ENCODE measurements around the gene ABCA1. TPM values are rescaled to one million over a fixed set of nuclear protein-coding genes. Genes with fewer than 3 reads are reported as not detected.

ABCA1 gene
- total RNA-seq, 4 donors from 2014 or later, result 18.3 to 59.8 (median 35.0) TPM

DNA sequence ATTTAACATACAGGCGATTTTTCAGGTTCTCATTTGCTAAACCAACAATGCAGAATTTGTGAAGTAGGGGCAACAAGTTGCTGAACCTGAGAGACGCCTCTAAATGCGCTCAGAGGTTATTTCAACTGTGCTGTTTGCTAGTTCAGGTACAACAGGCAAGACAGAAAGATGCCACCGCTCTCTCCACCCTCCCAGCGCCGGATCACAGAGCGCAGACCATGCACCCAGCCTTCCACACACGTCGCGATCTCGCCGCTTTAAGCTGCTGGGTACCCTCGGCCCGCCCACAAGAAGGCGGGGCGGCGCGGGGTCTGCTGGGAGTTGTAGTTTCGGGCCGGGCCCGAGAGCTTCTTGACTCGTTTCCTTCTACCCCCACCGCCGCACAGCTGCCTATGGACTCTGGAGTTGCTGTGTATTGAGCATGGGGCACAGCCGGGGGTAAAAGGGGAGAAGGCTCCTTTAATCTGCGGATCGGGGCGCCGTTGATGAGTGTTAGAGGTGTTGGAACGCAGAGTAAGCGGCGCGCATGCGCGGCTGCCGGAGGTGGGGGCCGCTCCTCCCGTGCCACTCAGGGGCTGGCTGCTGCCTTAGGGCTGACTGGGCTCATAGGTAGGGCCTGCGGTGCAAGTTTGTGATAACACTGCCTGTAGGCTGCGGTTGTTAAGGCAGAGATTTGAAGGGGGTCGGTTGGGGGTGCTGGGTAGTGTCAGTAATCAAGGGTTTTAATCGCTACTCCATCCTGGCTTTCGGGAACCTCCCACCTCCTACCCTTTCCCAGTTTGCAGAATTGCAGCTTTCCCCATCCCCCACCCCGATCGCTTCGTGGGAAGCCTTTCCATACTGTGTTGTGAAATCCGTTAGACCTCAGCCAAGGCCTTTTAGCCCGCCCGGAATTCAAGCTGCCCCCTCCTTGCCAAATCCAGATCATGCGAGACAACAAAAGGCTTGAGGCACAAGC is 40.3 kb upstream of the ABCA1 start:
- WGBS, 2 donors, result 3 to 4% methylated on average over 34 to 47 of the region's 50 CpGs
- no peak for TF ChIP-seq CTCF (IDR thresholded peaks at IDR 0.05)
- TF ChIP-seq POLR2A (IDR thresholded peaks at IDR 0.05), result peak in 1 of 2 donors; percentile 29
- H3K4me3 ChIP-seq (replicated peaks in 1 of 3), result peak overlapping the region; percentile 65 to 87 (median 65)
- peak; percentile 87 to 88 for DNase-seq
- H3K36me3 ChIP-seq, result no peaks in the 10 kb centered on the region
- peaks cover 0 to 9% of the 10 kb centered on the region in 2 donors for H3K4me1 ChIP-seq
- H3K9me3 ChIP-seq, result no peaks in the 10 kb centered on the region
- H3K27me3 ChIP-seq, result no peaks in the 10 kb centered on the region
- H3K27ac ChIP-seq, result peak overlapping the region; percentile 76 to 94 (median 92)
- intact Hi-C loops (cut with DNase I), result loop anchor here (5.0 kb wide), 1 partner anchor 41 kb away; the partner anchor contains the start of gene ABCA1

DNA sequence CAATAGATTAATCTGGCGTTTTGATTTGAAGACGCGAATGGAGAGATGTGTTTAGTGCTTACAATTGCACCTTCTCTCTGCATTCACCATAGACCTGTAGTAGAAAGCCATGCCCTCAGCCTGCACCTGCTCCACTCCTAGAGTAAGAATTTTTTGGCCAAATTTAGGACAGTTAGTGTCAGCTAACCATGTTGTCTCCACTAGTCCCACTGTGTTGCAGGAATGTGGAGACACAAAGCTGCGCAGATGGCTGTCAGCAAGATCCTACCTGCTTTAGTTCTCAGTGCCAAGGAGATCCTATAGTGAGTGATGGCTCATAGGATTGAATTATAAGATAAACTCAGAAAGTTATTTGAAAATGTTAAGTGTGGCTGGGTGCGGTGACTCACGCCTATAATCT is 35.1 kb upstream of the ABCA1 start:
- H3K9me3 ChIP-seq, result no peaks in the 10 kb centered on the region
- TF ChIP-seq POLR2A (IDR thresholded peaks at IDR 0.05) (no peak), CTCF (IDR thresholded peaks at IDR 0.05) (no peak)
- WGBS, 2 donors, result 96 to 97% methylated on average over 6 of the region's 6 CpGs
- no peaks in the 10 kb centered on the region for H3K4me1 ChIP-seq
- no peak for DNase-seq
- H3K4me3 ChIP-seq (replicated peaks in 1 of 3), result no peak overlapping the region
- no peaks in the 10 kb centered on the region for H3K36me3 ChIP-seq
- H3K27ac ChIP-seq, result no peak overlapping the region
- intact Hi-C loops (cut with DNase I), result no loop called here
- H3K27me3 ChIP-seq, result no peaks in the 10 kb centered on the region

GRCh38 chr9:104961701-104962359 is 33.9 kb upstream of the ABCA1 start:
- intact Hi-C loops (cut with DNase I), result no loop called here
- DNase-seq, result no peak
- H3K27ac ChIP-seq, result no peak overlapping the region
- no peak for TF ChIP-seq POLR2A (IDR thresholded peaks at IDR 0.05)
- H3K36me3 ChIP-seq, result no peaks in the 10 kb centered on the region
- no peak overlapping the region for H3K4me3 ChIP-seq (replicated peaks in 1 of 3)
- 66 to 78% methylated on average over 6 of the region's 6 CpGs for WGBS, 2 donors
- no peaks in the 10 kb centered on the region for H3K4me1 ChIP-seq
- H3K9me3 ChIP-seq, result no peaks in the 10 kb centered on the region
- no peaks in the 10 kb centered on the region for H3K27me3 ChIP-seq

GRCh38 chr9:104961238-104961637 is 33.3 kb upstream of the ABCA1 start:
- H3K9me3 ChIP-seq, result no peaks in the 10 kb centered on the region
- H3K27me3 ChIP-seq, result no peaks in the 10 kb centered on the region
- DNase-seq, result no peak
- no peaks in the 10 kb centered on the region for H3K36me3 ChIP-seq
- intact Hi-C loops (cut with DNase I), result no loop called here
- no peak overlapping the region for H3K4me3 ChIP-seq (replicated peaks in 1 of 3)
- TF ChIP-seq POLR2A (IDR thresholded peaks at IDR 0.05), result no peak
- no peak for TF ChIP-seq CTCF (IDR thresholded peaks at IDR 0.05)
- H3K4me1 ChIP-seq, result no peaks in the 10 kb centered on the region
- H3K27ac ChIP-seq, result no peak overlapping the region
- WGBS, 2 donors, result 70 to 74% methylated on average over 5 of the region's 5 CpGs

DNA sequence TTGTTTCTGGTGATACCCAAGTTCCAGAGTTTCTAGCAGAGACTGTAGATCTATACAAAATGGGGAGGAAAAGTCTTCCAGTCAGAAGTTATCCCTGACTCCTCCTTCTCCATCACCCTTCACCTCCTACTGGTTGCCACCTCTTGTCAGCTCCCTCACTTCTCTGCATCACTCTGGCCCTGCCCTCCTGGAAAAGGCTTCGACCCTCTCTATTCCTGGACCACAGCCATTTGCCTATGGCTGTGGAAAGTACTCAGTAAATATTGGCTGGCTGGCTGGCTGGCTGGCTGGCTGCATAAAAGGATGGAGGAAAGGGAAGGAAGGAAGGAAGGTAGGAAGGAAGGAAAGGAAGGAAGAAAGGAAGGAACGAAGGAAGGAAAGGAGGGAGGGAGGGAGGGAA is 32.7 kb upstream of the ABCA1 start:
- no peaks in the 10 kb centered on the region for H3K9me3 ChIP-seq
- DNase-seq, result no peak
- no peaks in the 10 kb centered on the region for H3K27me3 ChIP-seq
- intact Hi-C loops (cut with DNase I), result no loop called here
- no peaks in the 10 kb centered on the region for H3K4me1 ChIP-seq
- H3K4me3 ChIP-seq (replicated peaks in 1 of 3), result no peak overlapping the region
- TF ChIP-seq POLR2A (IDR thresholded peaks at IDR 0.05) (no peak), CTCF (IDR thresholded peaks at IDR 0.05) (no peak)
- no peaks in the 10 kb centered on the region for H3K36me3 ChIP-seq
- WGBS, 2 donors, result 7 to 39% methylated on average over 2 of the region's 2 CpGs
- H3K27ac ChIP-seq, result no peak overlapping the region
